ENCODE measurements around the gene TMEM86B. TPM values are rescaled to one million over a fixed set of nuclear protein-coding genes. Genes with fewer than 3 reads are reported as not detected.

Gene TMEM86B
- total and polyA plus RNA-seq, 3 experiments from 2014 or later, result 2.9 to 10.3 (median 8.5) TPM

- Mint-ChIP-seq H3K4me3 (no peak overlapping the region), H3K4me1 (peaks cover 4 to 7% (median 4%) of the 10 kb centered on the region in 3 donors), H3K27me3 (no peaks in the 10 kb centered on the region), H3K36me3 (peaks cover 4 to 89% (median 13%) of the 10 kb centered on the region in 3 donors), H3K9me3 (no peaks in the 10 kb centered on the region), H3K27ac (no peak overlapping the region)
- no peak overlapping the region for H3K4me3 ChIP-seq (ENCODE audit: low read length)
- no peaks in the 10 kb centered on the region for H3K4me1 ChIP-seq (ENCODE audit: insufficient read depth, low read length)
- H3K9me3 ChIP-seq (ENCODE audit: low read length), result no peaks in the 10 kb centered on the region
- H3K36me3 ChIP-seq (ENCODE audit: insufficient read depth, low read length), result peaks cover 55% of the 10 kb centered on the region
- H3K27me3 ChIP-seq (ENCODE audit: insufficient read depth, low read length, poor library complexity, severe bottlenecking), result no peaks in the 10 kb centered on the region
- ChIA-PET CTCF (no interaction called here), POLR2A (no interaction called here)
- H3K27ac ChIP-seq (ENCODE audit: low read depth, low read length), result no peak overlapping the region
- no peak for DNase-seq
Observed at GRCh38 chr19:55231391-55232285, 3.1 kb upstream of the TMEM86B start.

GRCh38 chr19:55230780-55231179 lies 2.2 kb upstream of the TMEM86B start:
- Histone ChIP-seq H3K9me3 (ENCODE audit: low read length) (no peaks in the 10 kb centered on the region), H3K27ac (ENCODE audit: low read depth, low read length) (no peak overlapping the region), H3K36me3 (ENCODE audit: insufficient read depth, low read length) (peaks cover 46% of the 10 kb centered on the region), H3K4me1 (ENCODE audit: insufficient read depth, low read length) (no peaks in the 10 kb centered on the region), H3K4me3 (ENCODE audit: low read length) (no peak overlapping the region), H3K27me3 (ENCODE audit: insufficient read depth, low read length, poor library complexity, severe bottlenecking) (no peaks in the 10 kb centered on the region)
- POLR2A ChIA-PET, result no interaction called here
- H3K9me3 Mint-ChIP-seq, result no peaks in the 10 kb centered on the region
- H3K27ac Mint-ChIP-seq, result no peak overlapping the region
- H3K4me1 Mint-ChIP-seq, result peaks cover 4 to 7% (median 4%) of the 10 kb centered on the region in 3 donors
- peaks cover 4 to 88% (median 14%) of the 10 kb centered on the region in 3 donors for H3K36me3 Mint-ChIP-seq
- H3K27me3 Mint-ChIP-seq, result no peaks in the 10 kb centered on the region
- DNase-seq, result no peak
- H3K4me3 Mint-ChIP-seq, result no peak overlapping the region
- CTCF ChIA-PET, result no interaction called here

GRCh38 chr19:55230329-55230728 lies 1.8 kb upstream of the TMEM86B start:
- ChIA-PET POLR2A (no interaction called here), CTCF (no interaction called here)
- Mint-ChIP-seq H3K27ac (peak overlapping the region in 1 of 8 donors; percentile 76), H3K4me1 (peaks cover 4 to 10% (median 4%) of the 10 kb centered on the region in 3 donors), H3K9me3 (no peaks in the 10 kb centered on the region), H3K4me3 (no peak overlapping the region), H3K36me3 (peaks cover 7 to 92% (median 14%) of the 10 kb centered on the region in 3 donors), H3K27me3 (no peaks in the 10 kb centered on the region)
- Histone ChIP-seq H3K4me1 (ENCODE audit: insufficient read depth, low read length) (no peaks in the 10 kb centered on the region), H3K36me3 (ENCODE audit: insufficient read depth, low read length) (peaks cover 45% of the 10 kb centered on the region), H3K27ac (ENCODE audit: low read depth, low read length) (no peak overlapping the region), H3K4me3 (ENCODE audit: low read length) (no peak overlapping the region), H3K9me3 (ENCODE audit: low read length) (no peaks in the 10 kb centered on the region), H3K27me3 (ENCODE audit: insufficient read depth, low read length, poor library complexity, severe bottlenecking) (no peaks in the 10 kb centered on the region)
- DNase-seq, result no peak

- Histone ChIP-seq H3K27me3 (ENCODE audit: insufficient read depth, low read length, poor library complexity, severe bottlenecking) (no peaks in the 10 kb centered on the region), H3K4me3 (ENCODE audit: low read length) (no peak overlapping the region), H3K4me1 (ENCODE audit: insufficient read depth, low read length) (no peaks in the 10 kb centered on the region), H3K27ac (ENCODE audit: low read depth, low read length) (no peak overlapping the region), H3K9me3 (ENCODE audit: low read length) (no peaks in the 10 kb centered on the region), H3K36me3 (ENCODE audit: insufficient read depth, low read length) (peaks cover 41% of the 10 kb centered on the region)
- no peak overlapping the region for H3K27ac Mint-ChIP-seq
- ChIA-PET CTCF (no interaction called here), POLR2A (no interaction called here)
- H3K9me3 Mint-ChIP-seq, result no peaks in the 10 kb centered on the region
- no peak overlapping the region for H3K4me3 Mint-ChIP-seq
- peaks cover 3 to 87% (median 10%) of the 10 kb centered on the region in 3 donors for H3K36me3 Mint-ChIP-seq
- H3K27me3 Mint-ChIP-seq, result no peaks in the 10 kb centered on the region
- H3K4me1 Mint-ChIP-seq, result peaks cover 0 to 7% (median 4%) of the 10 kb centered on the region in 3 donors
- no peak for DNase-seq
Observed at GRCh38 chr19:55229789-55230182, 1.2 kb upstream of the TMEM86B start.

GRCh38 chr19:55229145-55229788 lies 704 bp upstream of the TMEM86B start:
- Histone ChIP-seq H3K4me1 (ENCODE audit: insufficient read depth, low read length) (no peaks in the 10 kb centered on the region), H3K27ac (ENCODE audit: low read depth, low read length) (no peak overlapping the region), H3K27me3 (ENCODE audit: insufficient read depth, low read length, poor library complexity, severe bottlenecking) (no peaks in the 10 kb centered on the region), H3K36me3 (ENCODE audit: insufficient read depth, low read length) (peaks cover 36% of the 10 kb centered on the region), H3K4me3 (ENCODE audit: low read length) (no peak overlapping the region), H3K9me3 (ENCODE audit: low read length) (no peaks in the 10 kb centered on the region)
- Mint-ChIP-seq H3K4me1 (peaks cover 0 to 5% (median 4%) of the 10 kb centered on the region in 3 donors), H3K27me3 (no peaks in the 10 kb centered on the region), H3K9me3 (no peaks in the 10 kb centered on the region), H3K4me3 (no peak overlapping the region), H3K36me3 (peaks cover 3 to 82% (median 5%) of the 10 kb centered on the region in 3 donors), H3K27ac (peak overlapping the region in 2 of 8 donors; percentile 46 to 50)
- ChIA-PET CTCF (no interaction called here), POLR2A (no interaction called here)
- DNase-seq, result no peak

- no peak overlapping the region for H3K27ac ChIP-seq (ENCODE audit: low read depth, low read length)
- no peak for DNase-seq
- H3K9me3 ChIP-seq (ENCODE audit: low read length), result no peaks in the 10 kb centered on the region
- peaks cover 3 to 76% (median 5%) of the 10 kb centered on the region in 3 donors for H3K36me3 Mint-ChIP-seq
- H3K27me3 Mint-ChIP-seq, result no peaks in the 10 kb centered on the region
- peak overlapping the region in 1 of 8 donors; percentile 69 for H3K27ac Mint-ChIP-seq
- H3K27me3 ChIP-seq (ENCODE audit: insufficient read depth, low read length, poor library complexity, severe bottlenecking), result no peaks in the 10 kb centered on the region
- no peak overlapping the region for H3K4me3 ChIP-seq (ENCODE audit: low read length)
- CTCF ChIA-PET, result no interaction called here
- POLR2A ChIA-PET, result no interaction called here
- peaks cover 0 to 3% (median under 1%) of the 10 kb centered on the region in 3 donors for H3K4me1 Mint-ChIP-seq
- H3K36me3 ChIP-seq (ENCODE audit: insufficient read depth, low read length), result peaks cover 27% of the 10 kb centered on the region
- no peak overlapping the region for H3K4me3 Mint-ChIP-seq
- no peaks in the 10 kb centered on the region for H3K4me1 ChIP-seq (ENCODE audit: insufficient read depth, low read length)
- no peaks in the 10 kb centered on the region for H3K9me3 Mint-ChIP-seq
Observed at GRCh38 chr19:55228015-55228391, 560 bp downstream of the TMEM86B start.

- H3K4me1 ChIP-seq (ENCODE audit: insufficient read depth, low read length), result no peaks in the 10 kb centered on the region
- H3K9me3 ChIP-seq (ENCODE audit: low read length), result no peaks in the 10 kb centered on the region
- peaks cover 22% of the 10 kb centered on the region for H3K36me3 ChIP-seq (ENCODE audit: insufficient read depth, low read length)
- POLR2A ChIA-PET, result no interaction called here
- H3K36me3 Mint-ChIP-seq, result peaks cover 3 to 70% (median 5%) of the 10 kb centered on the region in 3 donors
- no peaks in the 10 kb centered on the region for H3K27me3 Mint-ChIP-seq
- H3K4me3 ChIP-seq (ENCODE audit: low read length), result no peak overlapping the region
- no peak overlapping the region for H3K27ac ChIP-seq (ENCODE audit: low read depth, low read length)
- CTCF ChIA-PET, result no interaction called here
- H3K9me3 Mint-ChIP-seq, result no peaks in the 10 kb centered on the region
- DNase-seq, result no peak
- H3K27ac Mint-ChIP-seq, result no peak overlapping the region
- H3K4me3 Mint-ChIP-seq, result no peak overlapping the region
- no peaks in the 10 kb centered on the region for H3K27me3 ChIP-seq (ENCODE audit: insufficient read depth, low read length, poor library complexity, severe bottlenecking)
- peaks cover 0 to 3% (median 0%) of the 10 kb centered on the region in 3 donors for H3K4me1 Mint-ChIP-seq
Observed at GRCh38 chr19:55227241-55228014, 1.1 kb downstream of the TMEM86B start.

GRCh38 chr19:55226788-55227187 lies 1.8 kb downstream of the TMEM86B start:
- Mint-ChIP-seq H3K4me1 (peaks cover 0 to 3% (median 0%) of the 10 kb centered on the region in 3 donors), H3K4me3 (no peak overlapping the region), H3K27ac (peak overlapping the region in 1 of 8 donors; percentile 85), H3K27me3 (no peaks in the 10 kb centered on the region), H3K36me3 (peaks cover 3 to 64% (median 5%) of the 10 kb centered on the region in 3 donors), H3K9me3 (no peaks in the 10 kb centered on the region)
- no peaks in the 10 kb centered on the region for H3K27me3 ChIP-seq (ENCODE audit: insufficient read depth, low read length, poor library complexity, severe bottlenecking)
- H3K4me3 ChIP-seq (ENCODE audit: low read length), result no peak overlapping the region
- H3K27ac ChIP-seq (ENCODE audit: low read depth, low read length), result no peak overlapping the region
- peaks cover 15% of the 10 kb centered on the region for H3K36me3 ChIP-seq (ENCODE audit: insufficient read depth, low read length)
- POLR2A ChIA-PET, result no interaction called here
- DNase-seq, result no peak
- no peaks in the 10 kb centered on the region for H3K4me1 ChIP-seq (ENCODE audit: insufficient read depth, low read length)
- no peaks in the 10 kb centered on the region for H3K9me3 ChIP-seq (ENCODE audit: low read length)
- CTCF ChIA-PET, result no interaction called here

All from CD8-positive, alpha-beta memory T cell (primary cell).